Spleen (tissue), 7 donors: Measurements from ENCODE around the gene SLC18A3.

ENCODE experiments used
- POLR2A ChIP-seq, 3 donors: fragments of 450-650 bp; IDR thresholded peaks; one replicate each; pipeline ENCODE4 v1.5.1; 2017; ENCODE audit warnings: antibody characterized with exemption in 3 of 3, mild to moderate bottlenecking in 1 of 3
- TF ChIP-seq, protein P1 (sequence below), 11 experiments: fragments of 200-600 bp in 7 of 11; fragments of 450-650 bp in 4 of 11; sonication (generic) in 4 of 11; IDR thresholded peaks in 8 of 11; conservative IDR thresholded peaks in 3 of 11; 1 replicate in 7 of 11; 2 replicates in 4 of 11; pipeline versions ENCODE4 v1.4.0 to v1.8.0; 2016 to 2021; ENCODE audit warnings: antibody characterized with exemption in 11 of 11, inconsistent platforms in 4 of 11, mild to moderate bottlenecking in 1 of 11
- donor health status: DM: no; HTN: no; CAD: no; lungs with moderate emphysema.
- donor health status: DM: no; HTN: no; CAD: no.
- donor health status: DM: no; HTN: no; CAD: no.

GRCh38 chr10:49596836-49597235 is 13.3 kb upstream of the SLC18A3 start:
- TF ChIP-seq, protein P1, sequence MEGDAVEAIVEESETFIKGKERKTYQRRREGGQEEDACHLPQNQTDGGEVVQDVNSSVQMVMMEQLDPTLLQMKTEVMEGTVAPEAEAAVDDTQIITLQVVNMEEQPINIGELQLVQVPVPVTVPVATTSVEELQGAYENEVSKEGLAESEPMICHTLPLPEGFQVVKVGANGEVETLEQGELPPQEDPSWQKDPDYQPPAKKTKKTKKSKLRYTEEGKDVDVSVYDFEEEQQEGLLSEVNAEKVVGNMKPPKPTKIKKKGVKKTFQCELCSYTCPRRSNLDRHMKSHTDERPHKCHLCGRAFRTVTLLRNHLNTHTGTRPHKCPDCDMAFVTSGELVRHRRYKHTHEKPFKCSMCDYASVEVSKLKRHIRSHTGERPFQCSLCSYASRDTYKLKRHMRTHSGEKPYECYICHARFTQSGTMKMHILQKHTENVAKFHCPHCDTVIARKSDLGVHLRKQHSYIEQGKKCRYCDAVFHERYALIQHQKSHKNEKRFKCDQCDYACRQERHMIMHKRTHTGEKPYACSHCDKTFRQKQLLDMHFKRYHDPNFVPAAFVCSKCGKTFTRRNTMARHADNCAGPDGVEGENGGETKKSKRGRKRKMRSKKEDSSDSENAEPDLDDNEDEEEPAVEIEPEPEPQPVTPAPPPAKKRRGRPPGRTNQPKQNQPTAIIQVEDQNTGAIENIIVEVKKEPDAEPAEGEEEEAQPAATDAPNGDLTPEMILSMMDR (IDR thresholded peaks at IDR 0.05 in 8 of 11, conservative IDR thresholded peaks at IDR 0.05 in 3 of 11) = no peak
- no peak for TF ChIP-seq POLR2A (IDR thresholded peaks at IDR 0.05)
